HL-60 (cell line): ENCODE measurements around the gene ARMC7.

Source experiments
- POLR2AphosphoS5 ChIP-seq: IDR thresholded peaks from 2 replicates; pipeline ENCODE4 v1.6.1; 2012; ENCODE audit warnings: low read depth
- TF ChIP-seq, protein P1 (sequence below): IDR thresholded peaks from one replicate; pipeline ENCODE4 v1.5.1; 2011; ENCODE audit warnings: low read length, control low read depth, inconsistent platforms; ENCODE audit not compliant: insufficient read depth
- TF ChIP-seq, protein P2 (sequence below): IDR thresholded peaks from 2 replicates; pipeline ENCODE4 v1.6.1; 2012; ENCODE audit warnings: low read depth; ENCODE audit not compliant: insufficient replicate concordance

DNA sequence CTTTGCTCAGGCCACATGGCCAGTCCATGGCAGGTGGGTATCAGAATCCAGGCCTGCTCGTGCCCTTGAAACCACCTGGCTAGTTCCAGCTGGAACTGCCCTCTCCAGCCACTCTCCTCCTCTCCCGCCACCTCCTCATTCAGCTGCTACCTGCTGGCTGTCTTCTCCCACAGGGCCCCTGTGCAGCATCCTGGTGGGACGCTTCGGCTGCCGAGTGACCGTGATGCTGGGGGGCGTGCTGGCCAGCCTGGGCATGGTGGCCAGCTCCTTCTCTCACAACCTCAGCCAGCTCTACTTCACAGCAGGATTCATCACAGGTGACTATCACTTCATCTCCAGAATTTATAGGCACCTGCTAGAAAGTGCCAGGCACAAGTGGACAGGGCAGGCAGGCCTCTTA is 11.9 kb upstream of the ARMC7 start:
- TF ChIP-seq, protein P1, sequence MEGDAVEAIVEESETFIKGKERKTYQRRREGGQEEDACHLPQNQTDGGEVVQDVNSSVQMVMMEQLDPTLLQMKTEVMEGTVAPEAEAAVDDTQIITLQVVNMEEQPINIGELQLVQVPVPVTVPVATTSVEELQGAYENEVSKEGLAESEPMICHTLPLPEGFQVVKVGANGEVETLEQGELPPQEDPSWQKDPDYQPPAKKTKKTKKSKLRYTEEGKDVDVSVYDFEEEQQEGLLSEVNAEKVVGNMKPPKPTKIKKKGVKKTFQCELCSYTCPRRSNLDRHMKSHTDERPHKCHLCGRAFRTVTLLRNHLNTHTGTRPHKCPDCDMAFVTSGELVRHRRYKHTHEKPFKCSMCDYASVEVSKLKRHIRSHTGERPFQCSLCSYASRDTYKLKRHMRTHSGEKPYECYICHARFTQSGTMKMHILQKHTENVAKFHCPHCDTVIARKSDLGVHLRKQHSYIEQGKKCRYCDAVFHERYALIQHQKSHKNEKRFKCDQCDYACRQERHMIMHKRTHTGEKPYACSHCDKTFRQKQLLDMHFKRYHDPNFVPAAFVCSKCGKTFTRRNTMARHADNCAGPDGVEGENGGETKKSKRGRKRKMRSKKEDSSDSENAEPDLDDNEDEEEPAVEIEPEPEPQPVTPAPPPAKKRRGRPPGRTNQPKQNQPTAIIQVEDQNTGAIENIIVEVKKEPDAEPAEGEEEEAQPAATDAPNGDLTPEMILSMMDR: no peak
- no peak for TF ChIP-seq POLR2AphosphoS5
- TF ChIP-seq, protein P2, sequence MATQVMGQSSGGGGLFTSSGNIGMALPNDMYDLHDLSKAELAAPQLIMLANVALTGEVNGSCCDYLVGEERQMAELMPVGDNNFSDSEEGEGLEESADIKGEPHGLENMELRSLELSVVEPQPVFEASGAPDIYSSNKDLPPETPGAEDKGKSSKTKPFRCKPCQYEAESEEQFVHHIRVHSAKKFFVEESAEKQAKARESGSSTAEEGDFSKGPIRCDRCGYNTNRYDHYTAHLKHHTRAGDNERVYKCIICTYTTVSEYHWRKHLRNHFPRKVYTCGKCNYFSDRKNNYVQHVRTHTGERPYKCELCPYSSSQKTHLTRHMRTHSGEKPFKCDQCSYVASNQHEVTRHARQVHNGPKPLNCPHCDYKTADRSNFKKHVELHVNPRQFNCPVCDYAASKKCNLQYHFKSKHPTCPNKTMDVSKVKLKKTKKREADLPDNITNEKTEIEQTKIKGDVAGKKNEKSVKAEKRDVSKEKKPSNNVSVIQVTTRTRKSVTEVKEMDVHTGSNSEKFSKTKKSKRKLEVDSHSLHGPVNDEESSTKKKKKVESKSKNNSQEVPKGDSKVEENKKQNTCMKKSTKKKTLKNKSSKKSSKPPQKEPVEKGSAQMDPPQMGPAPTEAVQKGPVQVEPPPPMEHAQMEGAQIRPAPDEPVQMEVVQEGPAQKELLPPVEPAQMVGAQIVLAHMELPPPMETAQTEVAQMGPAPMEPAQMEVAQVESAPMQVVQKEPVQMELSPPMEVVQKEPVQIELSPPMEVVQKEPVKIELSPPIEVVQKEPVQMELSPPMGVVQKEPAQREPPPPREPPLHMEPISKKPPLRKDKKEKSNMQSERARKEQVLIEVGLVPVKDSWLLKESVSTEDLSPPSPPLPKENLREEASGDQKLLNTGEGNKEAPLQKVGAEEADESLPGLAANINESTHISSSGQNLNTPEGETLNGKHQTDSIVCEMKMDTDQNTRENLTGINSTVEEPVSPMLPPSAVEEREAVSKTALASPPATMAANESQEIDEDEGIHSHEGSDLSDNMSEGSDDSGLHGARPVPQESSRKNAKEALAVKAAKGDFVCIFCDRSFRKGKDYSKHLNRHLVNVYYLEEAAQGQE: no peak
